Sigmoid colon (tissue), 3 donors: ENCODE results near the gene SLAMF7.

ENCODE experiments used
- POLR2A ChIP-seq, 2 donors: fragments of 450-650 bp; IDR thresholded peaks; one replicate each; pipeline ENCODE4 v1.6.1; 2016; ENCODE audit warnings: antibody characterized with exemption in 2 of 2, mild to moderate bottlenecking in 2 of 2, moderate library complexity in 2 of 2
- TF ChIP-seq, protein P1 (sequence below), 4 experiments: fragments of 450-650 bp in 3 of 4; fragments of 200-600 bp in 1 of 4; IDR thresholded peaks; one replicate each; pipeline ENCODE4 v1.5.1; 2016 to 2019; ENCODE audit warnings: antibody characterized with exemption in 4 of 4, mild to moderate bottlenecking in 3 of 4, moderate library complexity in 2 of 4

DNA sequence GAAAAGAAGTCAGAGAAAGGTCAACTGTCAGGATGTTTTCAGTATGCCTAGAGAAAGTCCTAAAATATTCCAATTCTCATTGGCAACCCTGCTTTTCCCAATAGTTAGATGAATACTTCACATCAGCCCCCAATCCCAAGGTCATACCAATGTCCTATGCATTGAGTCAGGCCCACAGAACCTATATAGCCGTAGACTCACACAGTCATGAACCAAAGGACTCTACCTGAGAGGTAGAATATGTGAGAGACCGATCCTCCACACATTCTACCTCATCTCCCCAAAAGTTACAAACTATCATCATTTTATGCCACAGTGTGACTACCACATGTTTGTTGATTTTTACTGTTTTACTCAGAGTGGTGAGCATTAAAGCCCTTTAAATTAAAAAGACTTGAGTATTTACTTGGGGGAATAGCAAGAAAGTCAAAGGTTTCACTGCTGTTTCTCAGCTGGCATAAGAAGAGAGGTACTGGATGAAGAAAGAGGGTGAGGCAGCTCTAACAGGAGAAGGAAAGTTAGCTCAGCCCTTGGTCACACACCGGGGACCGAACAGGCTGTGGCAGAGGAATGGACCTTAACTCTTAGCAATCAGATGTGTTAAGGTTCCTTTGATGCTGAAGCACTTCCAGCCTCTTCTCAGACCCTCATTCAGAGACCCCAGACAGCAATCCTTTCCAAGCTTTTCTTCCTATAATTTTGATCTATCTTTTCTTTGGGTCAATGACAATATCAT lies 28.4 kb upstream of the SLAMF7 start:
- TF ChIP-seq POLR2A (IDR thresholded peaks at IDR 0.05) = no peak
- TF ChIP-seq, protein P1, sequence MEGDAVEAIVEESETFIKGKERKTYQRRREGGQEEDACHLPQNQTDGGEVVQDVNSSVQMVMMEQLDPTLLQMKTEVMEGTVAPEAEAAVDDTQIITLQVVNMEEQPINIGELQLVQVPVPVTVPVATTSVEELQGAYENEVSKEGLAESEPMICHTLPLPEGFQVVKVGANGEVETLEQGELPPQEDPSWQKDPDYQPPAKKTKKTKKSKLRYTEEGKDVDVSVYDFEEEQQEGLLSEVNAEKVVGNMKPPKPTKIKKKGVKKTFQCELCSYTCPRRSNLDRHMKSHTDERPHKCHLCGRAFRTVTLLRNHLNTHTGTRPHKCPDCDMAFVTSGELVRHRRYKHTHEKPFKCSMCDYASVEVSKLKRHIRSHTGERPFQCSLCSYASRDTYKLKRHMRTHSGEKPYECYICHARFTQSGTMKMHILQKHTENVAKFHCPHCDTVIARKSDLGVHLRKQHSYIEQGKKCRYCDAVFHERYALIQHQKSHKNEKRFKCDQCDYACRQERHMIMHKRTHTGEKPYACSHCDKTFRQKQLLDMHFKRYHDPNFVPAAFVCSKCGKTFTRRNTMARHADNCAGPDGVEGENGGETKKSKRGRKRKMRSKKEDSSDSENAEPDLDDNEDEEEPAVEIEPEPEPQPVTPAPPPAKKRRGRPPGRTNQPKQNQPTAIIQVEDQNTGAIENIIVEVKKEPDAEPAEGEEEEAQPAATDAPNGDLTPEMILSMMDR (IDR thresholded peaks at IDR 0.05) = no peak
